H9 (cell line): ENCODE results near the gene PGF. TPM values are rescaled to one million over a fixed set of nuclear protein-coding genes. Genes with fewer than 3 reads are reported as not detected.

Experiments
- DNase-seq: peaks from one replicate; pipeline ENCODE4 v3.0.0-alpha.2; 2017
- H2AFZ ChIP-seq: one replicate; pipeline ENCODE4 v1.6.1; 2013; ENCODE audit warnings: mild to moderate bottlenecking, low read length, control low read depth, moderate library complexity
- H2AK5ac ChIP-seq: 2 replicates; pipeline ENCODE4 v1.6.1; 2013; ENCODE audit warnings: low read length, control low read depth, mixed read lengths; ENCODE audit not compliant: insufficient read length
- H2BK120ac ChIP-seq: one replicate; pipeline ENCODE4 v1.6.1; 2013; ENCODE audit warnings: low read depth, mild to moderate bottlenecking, low read length, control low read depth, inconsistent platforms; ENCODE audit not compliant: poor library complexity, severe bottlenecking
- H2BK12ac ChIP-seq: 2 replicates; pipeline ENCODE4 v1.6.1; 2013; ENCODE audit warnings: low read length, control low read depth, mixed read lengths, low read depth; ENCODE audit not compliant: insufficient read length
- H2BK15ac ChIP-seq: 2 replicates; pipeline ENCODE4 v1.6.1; 2013; ENCODE audit warnings: low read depth, low read length, control low read depth
- H2BK20ac ChIP-seq: one replicate; pipeline ENCODE4 v1.6.1; 2013; ENCODE audit warnings: low read depth, mild to moderate bottlenecking, low read length, control low read depth, inconsistent platforms; ENCODE audit not compliant: poor library complexity, severe bottlenecking
- H2BK5ac ChIP-seq: 2 replicates; pipeline ENCODE4 v1.6.1; 2013; ENCODE audit warnings: low read length, control low read depth, mixed read lengths; ENCODE audit not compliant: insufficient read length
- H3K14ac ChIP-seq: 2 replicates; pipeline ENCODE4 v1.6.1; 2013; ENCODE audit warnings: low read length, control low read depth; ENCODE audit not compliant: insufficient read depth
- H3K18ac ChIP-seq: 2 replicates; pipeline ENCODE4 v1.6.1; 2013; ENCODE audit warnings: low read depth, mild to moderate bottlenecking, mixed read lengths, low read length, control low read depth; ENCODE audit not compliant: insufficient read length
- H3K23ac ChIP-seq: 2 replicates; pipeline ENCODE4 v1.6.1; 2013; ENCODE audit warnings: low read length, control low read depth, mixed read lengths, low read depth; ENCODE audit not compliant: insufficient read length
- H3K23me2 ChIP-seq: 2 replicates; pipeline ENCODE4 v1.6.1; 2013; ENCODE audit warnings: low read depth, mild to moderate bottlenecking, mixed read lengths, low read length, control low read depth; ENCODE audit not compliant: insufficient read length, poor library complexity, severe bottlenecking
- H3K27ac ChIP-seq: 2 replicates; pipeline ENCODE4 v1.5.1; 2013; ENCODE audit warnings: low read length, control low read depth, mixed read lengths, low read depth; ENCODE audit not compliant: insufficient read length
- H3K27me3 ChIP-seq: 2 replicates; pipeline ENCODE4 v1.6.1; 2013; ENCODE audit warnings: low read length, control low read depth, inconsistent platforms; ENCODE audit not compliant: insufficient read depth
- H3K4ac ChIP-seq: 2 replicates; pipeline ENCODE4 v1.6.1; 2013; ENCODE audit warnings: low read depth, mild to moderate bottlenecking, control low read depth, inconsistent platforms, low read length, moderate library complexity
- H3K4me1 ChIP-seq: 2 replicates; pipeline ENCODE4 v1.6.1; 2013; ENCODE audit warnings: low read length, control low read depth, inconsistent platforms; ENCODE audit not compliant: insufficient read depth
- H3K4me2 ChIP-seq: 2 replicates; pipeline ENCODE4 v1.6.1; 2013; ENCODE audit warnings: low read length, control low read depth, mixed read lengths; ENCODE audit not compliant: insufficient read length, insufficient read depth
- H3K56ac ChIP-seq: 2 replicates; pipeline ENCODE4 v1.6.1; 2013; ENCODE audit warnings: low read depth, mild to moderate bottlenecking, mixed read lengths, low read length, control low read depth; ENCODE audit not compliant: insufficient read length
- H3K79me1 ChIP-seq: 2 replicates; pipeline ENCODE4 v1.6.1; 2013; ENCODE audit warnings: low read depth, mild to moderate bottlenecking, moderate library complexity, low read length, control low read depth, inconsistent platforms; ENCODE audit not compliant: insufficient read depth, poor library complexity, severe bottlenecking
- H3K79me2 ChIP-seq: 2 replicates; pipeline ENCODE4 v1.6.1; 2013; ENCODE audit warnings: low read length, control low read depth, inconsistent platforms; ENCODE audit not compliant: insufficient read depth
- H3K9ac ChIP-seq: 2 replicates; pipeline ENCODE4 v1.6.1; 2013; ENCODE audit warnings: low read length, control low read depth, mixed read lengths; ENCODE audit not compliant: insufficient read length; ENCODE audit errors: extremely low read depth
- H3K9me3 ChIP-seq: one replicate; pipeline ENCODE4 v1.6.1; 2013; ENCODE audit warnings: low read depth, low read length, inconsistent platforms; ENCODE audit not compliant: control insufficient read depth
- H3T11ph ChIP-seq: one replicate; pipeline ENCODE4 v1.6.1; 2013; ENCODE audit warnings: mild to moderate bottlenecking, low read length, control low read depth, inconsistent platforms
- H4K20me1 ChIP-seq: one replicate; pipeline ENCODE4 v1.6.1; 2013; ENCODE audit not compliant: control insufficient read depth, insufficient read length, insufficient read depth
- H4K5ac ChIP-seq: 2 replicates; pipeline ENCODE4 v1.6.1; 2013; ENCODE audit warnings: low read depth, mild to moderate bottlenecking, mixed read lengths, low read length, control low read depth; ENCODE audit not compliant: insufficient read length
- H4K8ac ChIP-seq: replicated peaks from 2 replicates; pipeline ENCODE4 v1.6.1; 2013; ENCODE audit warnings: low read length, control low read depth, mixed read lengths, low read depth; ENCODE audit not compliant: insufficient read length
- H4K91ac ChIP-seq: 2 replicates; pipeline ENCODE4 v1.6.1; 2013; ENCODE audit warnings: low read depth, mild to moderate bottlenecking, moderate library complexity, mixed read lengths, low read length, control low read depth; ENCODE audit not compliant: insufficient read length
- H3K27ac Mint-ChIP-seq, 3 experiments: 2 replicates in 2 of 3; 3 replicates in 1 of 3; pipeline ENCODE4 v1.8.0; 2020 to 2021; ENCODE audit warnings: mixed read lengths in 3 of 3, mild to moderate bottlenecking in 1 of 3, moderate library complexity in 1 of 3
- H3K27me3 Mint-ChIP-seq: 2 replicates; pipeline ENCODE4 v1.8.0; 2021; ENCODE audit warnings: low read depth, mild to moderate bottlenecking, moderate library complexity, mixed read lengths
- H3K36me3 Mint-ChIP-seq, 3 experiments: 2 replicates in 2 of 3; 3 replicates in 1 of 3; pipeline ENCODE4 v1.8.0; 2020 to 2021; ENCODE audit warnings: low read depth in 3 of 3, mixed read lengths in 3 of 3; ENCODE audit not compliant: insufficient read depth in 1 of 3
- H3K4me1 Mint-ChIP-seq, 2 experiments: 2 replicates each; pipeline ENCODE4 v1.8.0; 2020; ENCODE audit warnings: mixed read lengths in 2 of 2
- H3K4me3 Mint-ChIP-seq, 2 experiments: 2 replicates in 1 of 2; 3 replicates in 1 of 2; pipeline ENCODE4 v1.8.0; 2020 to 2021; ENCODE audit warnings: mild to moderate bottlenecking in 2 of 2, mixed read lengths in 2 of 2, moderate library complexity in 1 of 2
- H3K9me3 Mint-ChIP-seq, 2 experiments: 2 replicates in 1 of 2; 3 replicates in 1 of 2; pipeline ENCODE4 v1.8.0; 2020; ENCODE audit warnings: mild to moderate bottlenecking in 2 of 2, mixed read lengths in 2 of 2, moderate library complexity in 1 of 2
- CTCF ChIP-seq: fragments of 200-600 bp; sonication (generic); conservative IDR thresholded peaks from 3 replicates; pipeline ENCODE4 v1.8.0; 2021; ENCODE audit warnings: antibody characterized with exemption, mild to moderate bottlenecking
- WGBS: extraction: QIAGEN DNeasy Blood & Tissue Kit; methylation state at CpG from one replicate; pipeline ENCODE4 v1.1.7; 2013; ENCODE audit warnings: missing lambda C conversion rate, low lambda C conversion rate, mixed read lengths; ENCODE audit not compliant: insufficient read length; ENCODE audit errors: extremely low coverage; 5-methylcytosine and 5-hydroxymethylcytosine counted together
- total RNA-seq: library from RNA; stranded (reverse); gene quantifications from 2 replicates; pipeline ENCODE4 v1.2.1, GENCODE V29; 2021

Gene PGF
- total RNA-seq, 1 experiment from 2014 or later = 2.3 TPM

DNA sequence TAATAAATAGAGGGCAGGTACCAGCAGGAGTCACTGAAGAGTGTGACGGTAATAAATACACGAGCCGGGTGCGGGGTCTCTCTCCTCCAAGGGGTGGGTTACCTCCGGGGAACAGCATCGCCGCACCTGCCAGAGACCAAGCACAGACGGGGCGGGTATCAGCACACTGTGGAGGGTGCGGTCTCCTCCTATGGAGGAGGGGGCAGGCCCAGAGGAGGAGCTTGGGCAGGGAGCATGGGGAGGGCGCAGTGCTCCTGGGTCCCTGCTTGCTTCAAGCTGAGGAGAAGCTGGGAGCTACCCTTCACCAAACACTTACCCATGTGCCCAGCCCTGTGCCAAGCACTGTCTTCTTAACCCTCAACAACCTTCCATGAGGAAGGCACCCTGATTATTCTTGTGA is 12.8 kb downstream of the PGF start:
- peaks cover 4% of the 10 kb centered on the region for H4K20me1 ChIP-seq
- no peak overlapping the region for H4K8ac ChIP-seq
- no peaks in the 10 kb centered on the region for H3K23me2 ChIP-seq
- H3K23ac ChIP-seq = no peak overlapping the region
- H3K4ac ChIP-seq = no peak overlapping the region
- H3K4me1 ChIP-seq = no peaks in the 10 kb centered on the region
- H4K91ac ChIP-seq = no peak overlapping the region
- no peak for TF ChIP-seq CTCF
- no peak overlapping the region for H2AFZ ChIP-seq
- Mint-ChIP-seq H3K36me3 (no peaks in the 10 kb centered on the region), H3K9me3 (no peaks in the 10 kb centered on the region), H3K4me3 (no peak overlapping the region), H3K27me3 (no peaks in the 10 kb centered on the region; the same call in 1 of the 2 replicates), H3K4me1 (peaks cover 5 to 18% of the 10 kb centered on the region in 2 experiments), H3K27ac (peak overlapping the region in 2 of 3 experiments; percentile 44 to 80; a peak in 2 of 7 replicates)
- no peaks in the 10 kb centered on the region for H3K9me3 ChIP-seq
- no peaks in the 10 kb centered on the region for H3K27me3 ChIP-seq
- H2BK20ac ChIP-seq = no peak overlapping the region
- H4K5ac ChIP-seq = no peak overlapping the region
- no CpG with 5 or more reads among the region's 11 CpGs for WGBS
- H2AK5ac ChIP-seq = no peak overlapping the region
- no peak overlapping the region for H2BK15ac ChIP-seq
- H3K79me1 ChIP-seq = no peaks in the 10 kb centered on the region
- no peak overlapping the region for H3K14ac ChIP-seq
- no peak overlapping the region for H3K18ac ChIP-seq
- no peak overlapping the region for H3K56ac ChIP-seq
- no peak overlapping the region for H2BK5ac ChIP-seq
- no peak overlapping the region for H2BK120ac ChIP-seq
- no peak for DNase-seq
- H2BK12ac ChIP-seq = no peak overlapping the region
- no peaks in the 10 kb centered on the region for H3K79me2 ChIP-seq
- H3K9ac ChIP-seq = no peak overlapping the region
- no peak overlapping the region for H3K4me2 ChIP-seq
- H3K27ac ChIP-seq = no peak overlapping the region
- no peak overlapping the region for H3T11ph ChIP-seq
